SW480 (cell line): ENCODE data around the gene UROS.

ENCODE experiments used
- DNase-seq: peaks from one replicate; pipeline ENCODE4 v3.0.0-alpha.2; 2016; ENCODE audit warnings: low spot score

UROS gene

GRCh38 chr10:125822878-125823662, at the start of gene UROS, which contains the start of gene BCCIP:
TSS of gene UROS (minus strand) at chr10:125823258. CDS start at chr10:125816499, 6,759 bp downstream.
TSS of gene BCCIP (plus strand) at chr10:125823546. CDS start at chr10:125823558, 12 bp downstream.
- DNase-seq, result peak; percentile 76

DNA sequence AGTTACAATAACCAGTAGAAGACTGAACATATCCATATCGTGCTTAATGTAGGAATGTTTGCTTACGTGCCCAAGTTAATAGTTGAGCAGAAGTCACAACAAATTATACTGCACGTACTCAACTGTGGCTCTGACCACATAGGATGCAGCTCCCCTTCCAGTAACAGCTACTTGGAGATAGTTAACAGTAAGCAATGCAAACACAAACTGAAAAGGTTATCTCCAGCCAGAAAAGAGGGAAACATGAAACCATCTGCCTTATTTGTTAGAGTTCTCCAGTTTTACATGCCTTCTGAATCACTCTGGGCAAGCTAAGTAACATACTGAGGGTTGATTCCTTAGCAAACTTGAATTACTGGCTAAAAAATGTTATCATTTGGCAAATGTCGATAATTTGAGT, 48.3 kb upstream of the UROS start:
- DNase-seq, result no peak

DNA sequence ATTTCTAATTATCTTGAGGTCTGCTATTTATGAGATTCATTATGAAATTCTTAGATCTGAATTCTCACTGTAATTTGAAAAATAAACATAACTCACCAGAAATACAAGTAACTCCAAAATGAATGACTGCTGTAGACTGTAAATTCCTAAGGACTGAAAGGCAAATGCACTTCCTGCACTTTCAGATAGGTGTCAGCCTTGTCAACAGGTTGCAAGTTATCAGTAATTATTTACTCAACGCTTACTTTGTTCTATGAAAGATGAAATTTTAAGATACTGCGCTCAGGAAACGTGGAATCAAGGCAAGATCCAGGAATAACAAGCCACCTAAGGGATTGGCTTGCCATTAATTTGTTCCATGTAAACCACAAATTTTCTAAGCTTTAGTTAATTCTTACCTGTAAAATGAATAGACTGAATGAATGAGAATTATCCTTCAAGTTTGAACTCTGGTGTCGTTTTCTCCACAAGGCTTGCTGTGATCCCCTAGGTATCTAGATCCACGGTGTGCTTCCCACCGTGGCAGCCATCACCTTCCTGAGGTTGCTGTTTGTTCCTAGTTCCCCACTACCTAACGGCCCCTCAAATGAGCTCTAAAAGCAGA, 45.4 kb upstream of the UROS start:
- peak; percentile 56 for DNase-seq

- no peak for DNase-seq
Measured at GRCh38 chr10:125866421-125867029, 43.5 kb upstream of the UROS start.

DNA sequence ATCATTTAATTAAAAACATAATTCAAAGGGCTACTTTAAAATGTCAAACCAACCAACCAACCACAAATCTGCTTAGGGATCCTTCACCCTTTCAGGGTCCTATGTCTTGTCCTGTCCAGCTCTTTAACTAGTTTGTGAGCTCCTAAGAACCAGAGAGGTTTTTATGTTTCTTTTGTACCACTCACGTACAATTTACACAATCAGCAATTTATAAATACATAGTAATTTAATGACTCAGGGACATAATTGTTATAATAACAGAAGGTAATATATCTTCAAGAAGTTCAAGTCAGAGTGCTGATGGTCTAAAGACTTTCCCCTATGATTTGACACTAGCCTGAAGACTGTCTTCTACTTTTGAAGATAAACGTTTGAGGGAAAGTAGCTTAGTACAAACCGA, 42.1 kb upstream of the UROS start:
- no peak for DNase-seq

DNA sequence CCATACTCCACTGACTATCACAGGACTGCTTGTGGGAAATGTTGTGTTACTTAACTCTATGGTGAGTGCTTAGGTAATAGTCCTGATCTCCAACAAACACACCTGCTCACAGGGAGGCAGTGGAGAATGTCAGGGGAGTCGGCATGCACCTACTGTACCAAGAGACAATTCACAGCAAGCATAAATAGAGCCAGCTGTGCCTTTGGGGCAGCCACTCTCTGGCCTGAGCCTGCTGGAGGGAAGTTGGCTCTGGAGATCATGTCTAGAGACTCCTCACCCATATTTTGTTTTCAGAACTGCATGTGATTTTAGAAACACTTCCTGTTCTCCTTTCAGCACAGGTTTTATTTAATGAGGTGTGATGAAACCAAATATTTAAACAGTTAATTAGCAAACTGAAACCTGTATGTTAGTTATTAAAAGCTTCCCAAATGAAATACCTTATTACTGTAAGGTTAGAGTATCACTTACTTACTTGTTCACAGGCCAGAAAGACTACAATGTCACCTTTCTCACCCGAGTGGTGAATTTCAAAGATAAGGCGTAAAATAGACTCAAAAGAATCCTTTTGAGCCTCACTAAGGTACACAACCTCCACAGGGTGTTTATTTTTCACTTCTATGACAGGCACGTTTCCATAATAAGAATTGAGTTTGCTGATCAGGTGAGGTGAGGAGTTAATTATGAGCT, 36.2 kb upstream of the UROS start:
- no peak for DNase-seq

- no peak for DNase-seq
Measured at GRCh38 chr10:125857185-125857760, 34.2 kb upstream of the UROS start.

DNA sequence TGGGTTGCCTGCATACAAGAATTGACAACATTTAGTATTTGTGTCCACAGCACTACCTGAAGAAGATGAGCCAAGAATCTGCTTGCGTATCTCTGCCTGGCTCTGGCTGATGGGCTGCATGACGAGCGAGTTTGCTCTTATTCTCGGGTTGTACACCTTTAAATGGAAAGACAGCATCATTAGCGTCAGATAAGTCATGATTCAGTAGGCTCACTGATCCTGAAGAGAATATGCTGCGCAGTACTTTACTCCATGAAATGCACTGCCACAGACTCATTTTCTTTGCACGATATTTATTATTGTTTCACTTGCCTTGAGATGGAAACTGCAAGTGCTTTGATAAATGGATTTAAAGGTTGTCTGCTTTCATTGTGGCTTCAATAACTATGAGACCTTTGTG, 29.4 kb upstream of the UROS start:
- DNase-seq, result no peak

DNA sequence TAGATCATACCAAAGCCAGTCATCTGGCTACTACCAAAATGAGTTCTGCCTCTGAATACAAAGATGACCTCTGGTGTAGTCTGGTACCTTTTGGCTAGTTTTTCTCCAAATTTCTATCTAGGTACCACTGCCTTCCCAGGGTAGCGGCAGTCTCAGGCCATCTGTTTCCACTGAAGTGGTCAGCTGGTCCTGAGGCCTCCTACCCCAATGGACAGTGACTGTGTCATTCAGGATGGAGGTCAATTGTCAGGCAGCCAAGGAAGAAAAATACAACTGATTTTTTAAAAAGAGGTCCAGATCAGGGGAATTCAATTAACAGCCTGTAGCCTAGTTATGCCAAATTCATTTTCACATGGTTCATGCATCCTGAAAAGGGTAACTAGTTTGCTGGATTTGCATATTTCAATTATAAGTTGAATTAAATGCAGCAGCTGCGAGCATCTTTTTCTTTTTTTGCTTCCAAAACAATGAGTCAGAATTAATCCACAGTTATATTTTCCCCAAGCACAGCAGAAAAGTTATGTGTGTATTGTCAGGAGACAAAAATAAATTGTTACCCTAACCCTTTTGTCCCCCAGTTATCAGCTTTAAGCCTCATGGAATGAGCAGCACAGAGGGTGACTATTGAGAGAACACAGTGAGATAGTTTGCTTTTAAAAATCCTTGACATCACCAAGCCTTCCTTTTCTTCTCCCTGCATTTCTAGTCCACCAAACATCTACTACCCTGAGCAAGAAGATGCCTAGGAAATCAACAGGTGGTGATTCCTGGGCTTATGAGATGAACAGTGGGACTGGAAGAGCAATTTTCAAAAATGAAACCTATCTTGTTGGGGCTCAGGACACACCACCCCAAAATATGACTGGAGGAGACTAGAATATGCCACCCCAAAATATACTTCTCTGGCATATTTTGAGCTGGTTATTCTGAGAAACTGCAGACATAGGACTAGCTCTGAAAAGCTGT, 28.0 kb upstream of the UROS start:
- no peak for DNase-seq

DNA sequence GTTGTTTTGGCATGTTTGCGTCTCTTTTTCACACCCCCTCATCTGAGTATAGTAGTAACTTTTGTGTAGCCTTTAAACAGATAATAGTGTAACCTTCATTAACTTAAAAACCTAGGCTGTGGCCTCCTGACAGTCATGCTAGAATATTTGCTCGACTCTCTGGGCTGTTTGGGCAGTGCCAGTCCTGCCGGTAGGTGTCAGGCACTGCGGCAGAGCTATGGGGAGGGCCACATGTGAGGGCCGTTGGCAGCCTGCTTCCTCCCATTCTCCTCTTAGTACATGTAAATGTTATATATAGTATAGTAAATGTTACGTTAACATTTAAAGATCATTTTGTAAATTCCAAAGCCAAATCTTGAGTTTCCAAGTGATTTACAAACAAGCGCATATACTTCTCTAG, 26.4 kb upstream of the UROS start:
- DNase-seq, result no peak

GRCh38 chr10:125848857-125849256, 25.8 kb upstream of the UROS start:
- DNase-seq, result no peak

DNA sequence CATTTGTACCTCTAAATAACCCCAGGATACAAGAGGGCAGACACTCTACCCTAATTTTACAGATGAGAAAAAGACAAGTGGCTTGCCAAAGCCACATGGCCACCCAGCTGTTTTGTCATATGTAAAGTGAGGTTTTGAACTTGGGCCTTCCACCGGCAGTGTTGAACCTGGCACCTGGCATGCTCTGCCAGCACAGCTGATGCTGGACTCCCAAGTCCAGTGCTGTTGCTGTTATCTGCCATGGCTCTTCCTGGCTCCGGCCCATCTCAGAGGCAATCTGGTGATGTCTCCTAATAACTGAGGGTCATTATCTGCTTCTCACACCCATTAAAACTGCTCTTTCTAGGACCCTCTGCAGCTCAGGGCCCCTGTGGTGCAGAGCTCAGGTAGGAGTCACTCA, 25.3 kb upstream of the UROS start:
- DNase-seq, result no peak

GRCh38 chr10:125846894-125847293, 23.8 kb upstream of the UROS start:
- DNase-seq, result no peak

DNA sequence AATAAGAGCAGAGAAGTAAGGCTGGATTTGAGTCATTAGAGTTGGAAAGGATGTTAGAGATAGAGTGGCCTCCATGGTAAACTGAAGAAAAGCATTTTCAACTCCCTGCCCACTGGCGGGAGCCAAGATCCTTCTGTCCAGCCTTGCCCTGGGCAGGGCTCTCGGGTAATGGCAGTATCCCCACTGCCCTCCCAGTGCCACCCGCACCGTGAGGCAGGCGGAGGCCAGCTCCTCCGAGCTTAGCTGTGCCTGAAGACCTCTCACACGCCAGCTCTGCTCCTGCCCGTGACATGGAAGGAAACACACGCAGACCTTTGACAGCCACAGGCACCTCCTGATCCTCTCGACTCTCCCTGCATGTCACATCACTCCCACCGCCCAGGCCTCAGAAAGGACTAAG, 22.6 kb upstream of the UROS start:
- DNase-seq, result no peak

DNA sequence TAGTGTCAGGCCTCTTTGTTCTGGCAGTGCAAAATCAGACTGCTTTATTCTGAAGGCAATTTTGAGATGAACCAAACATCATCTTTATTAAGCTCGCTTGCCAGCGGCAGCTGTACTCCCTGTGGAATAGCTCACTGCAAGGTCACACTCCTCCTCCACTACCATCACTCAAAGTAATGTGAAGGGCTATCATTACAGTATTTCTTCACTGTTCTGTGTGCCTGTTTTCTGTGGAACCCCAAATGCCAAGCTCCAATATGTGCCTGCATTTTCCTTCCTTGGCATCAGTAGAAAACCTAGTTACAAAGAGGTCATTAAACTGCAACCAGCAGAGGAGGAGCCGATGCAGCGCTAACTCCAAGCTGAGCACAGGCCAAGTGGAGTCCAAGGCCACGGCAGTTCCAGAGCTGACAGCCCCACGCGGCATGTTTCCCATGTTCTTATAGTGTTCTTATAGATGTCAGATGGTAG, 21.7 kb upstream of the UROS start:
- DNase-seq, result no peak

DNA sequence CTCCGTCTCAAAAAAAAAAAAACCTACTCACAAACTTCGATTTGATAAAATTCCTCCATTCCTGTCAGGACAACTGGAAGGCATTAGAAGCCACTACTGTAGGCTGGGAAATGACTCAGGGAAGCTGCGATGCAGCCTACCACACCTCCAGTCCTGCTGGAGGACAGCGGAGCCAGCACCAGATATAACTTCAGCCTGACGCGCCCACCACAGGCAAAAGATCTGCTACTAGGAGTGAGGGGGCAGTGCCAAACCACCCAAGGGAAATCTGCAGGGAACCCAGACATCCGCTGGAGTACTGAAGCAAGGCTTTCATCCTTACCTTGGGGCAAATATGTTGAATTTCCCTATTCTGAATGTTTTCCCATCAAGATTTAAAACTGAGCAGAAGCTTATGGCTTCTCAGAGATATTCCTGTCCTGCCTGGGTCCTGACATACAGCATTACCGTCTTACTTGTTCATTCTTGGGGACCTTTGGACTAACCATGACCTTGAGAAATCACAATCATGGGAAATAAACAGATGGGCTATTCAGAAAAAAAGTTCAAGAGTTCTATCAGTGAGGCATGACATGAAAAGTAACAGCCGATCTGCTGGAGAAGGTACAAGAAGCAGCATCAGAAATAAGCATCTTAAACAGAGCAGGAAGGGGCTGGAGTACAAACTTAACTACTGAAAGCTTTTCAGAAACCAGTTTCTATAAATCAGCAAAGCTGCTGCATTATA, 20.7 kb upstream of the UROS start:
- no peak for DNase-seq

- no peak for DNase-seq
Measured at GRCh38 chr10:125840955-125841354, 17.9 kb upstream of the UROS start.

DNA sequence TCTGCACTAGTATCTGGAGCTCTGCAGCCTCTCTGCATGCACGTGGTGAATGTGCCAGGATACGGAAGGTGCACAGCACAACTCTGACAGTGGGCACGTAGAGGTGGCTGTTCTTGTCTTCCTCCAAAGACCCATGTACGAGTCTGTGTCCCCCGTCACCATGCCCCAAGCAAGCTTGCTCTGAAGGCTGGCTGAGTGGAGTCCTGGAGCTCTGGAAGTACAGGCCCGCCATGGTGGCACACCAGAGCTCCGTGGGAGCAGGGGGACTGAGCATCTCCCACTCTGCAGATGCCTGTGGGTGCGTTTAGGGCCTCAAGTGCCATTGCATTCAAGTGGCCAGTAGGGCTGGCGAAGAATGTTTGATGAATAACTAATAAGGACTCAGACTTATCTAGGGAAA, 17.3 kb upstream of the UROS start:
- no peak for DNase-seq

DNA sequence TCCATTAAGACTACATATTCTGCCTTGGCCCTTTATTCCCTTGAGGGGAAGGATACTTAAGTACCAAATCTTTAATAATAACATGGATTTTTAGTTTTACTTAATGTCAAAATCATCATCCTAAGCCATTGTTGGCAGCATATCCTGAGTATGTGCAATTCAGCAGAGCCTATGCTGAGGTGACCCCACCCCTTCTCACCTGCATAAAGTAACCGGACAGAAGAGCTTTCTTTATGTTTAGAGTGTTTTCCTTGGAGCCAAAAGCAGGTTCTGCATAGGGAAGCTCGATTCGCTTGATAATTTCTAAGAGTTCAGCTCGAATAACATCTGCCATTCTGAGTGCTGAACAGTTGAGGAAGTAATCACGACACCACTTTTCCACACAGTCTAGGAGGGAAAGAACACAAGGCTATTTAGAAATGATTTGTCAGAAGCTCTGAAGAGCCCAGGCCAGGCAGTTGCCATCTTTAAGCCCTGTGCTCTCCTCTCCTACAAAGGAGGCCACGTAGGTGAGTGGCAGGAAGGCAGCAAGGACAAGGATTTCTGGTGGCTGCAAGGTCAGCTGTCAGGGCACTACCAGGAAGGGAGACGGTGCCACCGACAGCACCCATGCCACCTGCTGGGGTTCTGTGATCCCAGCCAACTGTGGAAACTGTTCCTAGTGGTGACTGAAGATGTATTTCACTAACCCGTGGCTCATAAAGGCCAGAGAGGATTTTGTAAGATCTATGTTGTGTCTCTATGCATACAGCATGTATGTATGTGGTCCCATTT, 15.9 kb upstream of the UROS start:
- DNase-seq, result no peak

DNA sequence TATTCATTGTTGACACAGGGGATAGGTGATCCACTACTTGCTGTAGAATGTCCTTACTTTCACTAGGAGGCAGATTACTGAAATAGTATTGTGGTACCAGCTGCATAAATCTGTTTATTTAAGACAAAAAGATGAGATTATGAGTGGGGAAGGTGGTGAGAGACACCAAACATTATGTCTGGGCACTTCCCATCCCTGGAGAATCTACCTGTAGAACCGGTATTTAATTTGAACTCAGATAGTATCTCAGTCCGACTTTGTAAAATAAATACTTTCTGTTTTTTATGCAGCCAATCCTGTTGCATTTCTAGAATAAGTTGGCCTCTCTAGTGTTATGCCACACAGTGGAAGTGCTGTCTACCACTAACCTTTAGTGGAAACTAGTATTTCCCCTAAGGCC, 13.7 kb upstream of the UROS start:
- DNase-seq, result no peak
